Osteocyte (in vitro differentiated cells): ENCODE data around the gene PLXNA4. TPM values are rescaled to one million over a fixed set of nuclear protein-coding genes. Genes with fewer than 3 reads are reported as not detected.

Experiments
- DNase-seq: peaks from one replicate; pipeline ENCODE4 v3.0.0; 2021; ENCODE audit warnings: mixed read lengths; ENCODE audit not compliant: unreplicated experiment; ENCODE audit errors: extremely low spot score
- H3K27ac Mint-ChIP-seq: one replicate; pipeline ENCODE4 v1.8.0; 2021; ENCODE audit warnings: mild to moderate bottlenecking, mixed read lengths; ENCODE audit not compliant: unreplicated experiment
- H3K27me3 Mint-ChIP-seq: one replicate; pipeline ENCODE4 v1.8.0; 2021; ENCODE audit warnings: mixed read lengths; ENCODE audit not compliant: unreplicated experiment
- H3K36me3 Mint-ChIP-seq: one replicate; pipeline ENCODE4 v1.8.0; 2021; ENCODE audit warnings: mixed read lengths; ENCODE audit not compliant: unreplicated experiment
- H3K4me1 Mint-ChIP-seq: one replicate; pipeline ENCODE4 v1.8.0; 2021; ENCODE audit warnings: mixed read lengths; ENCODE audit not compliant: unreplicated experiment
- H3K4me3 Mint-ChIP-seq: one replicate; pipeline ENCODE4 v1.8.0; 2021; ENCODE audit warnings: mild to moderate bottlenecking, moderate library complexity, mixed read lengths; ENCODE audit not compliant: unreplicated experiment
- H3K9me3 Mint-ChIP-seq: one replicate; pipeline ENCODE4 v1.8.0; 2021; ENCODE audit warnings: mixed read lengths; ENCODE audit not compliant: unreplicated experiment
- CTCF ChIP-seq: fragments of 200-600 bp; sonication (generic); IDR thresholded peaks from 2 replicates; pipeline ENCODE4 v1.5.0; 2021; ENCODE audit warnings: antibody characterized with exemption, mild to moderate bottlenecking, moderate library complexity
- total RNA-seq: library from RNA; stranded (reverse); gene quantifications from 2 replicates; pipeline ENCODE4 v1.2.1, GENCODE V29; 2021

Gene PLXNA4
- total RNA-seq, 1 donor from 2014 or later: 59.0 TPM

- H3K4me3 Mint-ChIP-seq: no peak overlapping the region
- H3K4me1 Mint-ChIP-seq: peaks cover 47% of the 10 kb centered on the region
- H3K27ac Mint-ChIP-seq: no peak overlapping the region
- no peak for DNase-seq
- H3K27me3 Mint-ChIP-seq: no peaks in the 10 kb centered on the region
- H3K36me3 Mint-ChIP-seq: peaks cover 11% of the 10 kb centered on the region
- TF ChIP-seq CTCF: no peak
- H3K9me3 Mint-ChIP-seq: peaks cover 4% of the 10 kb centered on the region
Observed at GRCh38 chr7:132290021-132290420, 286.2 kb downstream of the PLXNA4 start.

- no peak for DNase-seq
- H3K4me3 Mint-ChIP-seq: no peak overlapping the region
- H3K36me3 Mint-ChIP-seq: peaks cover 3% of the 10 kb centered on the region
- no peak for TF ChIP-seq CTCF
- H3K27me3 Mint-ChIP-seq: no peaks in the 10 kb centered on the region
- no peak overlapping the region for H3K27ac Mint-ChIP-seq
- H3K9me3 Mint-ChIP-seq: no peaks in the 10 kb centered on the region
- H3K4me1 Mint-ChIP-seq: peaks cover 21% of the 10 kb centered on the region
Observed at GRCh38 chr7:132286836-132287235, 289.4 kb downstream of the PLXNA4 start.

- H3K9me3 Mint-ChIP-seq: no peaks in the 10 kb centered on the region
- no peaks in the 10 kb centered on the region for H3K27me3 Mint-ChIP-seq
- no peak overlapping the region for H3K27ac Mint-ChIP-seq
- DNase-seq: no peak
- TF ChIP-seq CTCF: no peak
- H3K4me1 Mint-ChIP-seq: peaks cover 56% of the 10 kb centered on the region
- no peak overlapping the region for H3K4me3 Mint-ChIP-seq
- H3K36me3 Mint-ChIP-seq: no peaks in the 10 kb centered on the region
Observed at GRCh38 chr7:132280335-132280734, 295.9 kb downstream of the PLXNA4 start.

- H3K4me3 Mint-ChIP-seq: no peak overlapping the region
- DNase-seq: no peak
- peaks cover 58% of the 10 kb centered on the region for H3K4me1 Mint-ChIP-seq
- H3K27me3 Mint-ChIP-seq: no peaks in the 10 kb centered on the region
- no peaks in the 10 kb centered on the region for H3K9me3 Mint-ChIP-seq
- TF ChIP-seq CTCF: no peak
- peak overlapping the region; percentile 27 for H3K27ac Mint-ChIP-seq
- no peaks in the 10 kb centered on the region for H3K36me3 Mint-ChIP-seq
Observed at GRCh38 chr7:132279718-132280117, 296.6 kb downstream of the PLXNA4 start.

DNA sequence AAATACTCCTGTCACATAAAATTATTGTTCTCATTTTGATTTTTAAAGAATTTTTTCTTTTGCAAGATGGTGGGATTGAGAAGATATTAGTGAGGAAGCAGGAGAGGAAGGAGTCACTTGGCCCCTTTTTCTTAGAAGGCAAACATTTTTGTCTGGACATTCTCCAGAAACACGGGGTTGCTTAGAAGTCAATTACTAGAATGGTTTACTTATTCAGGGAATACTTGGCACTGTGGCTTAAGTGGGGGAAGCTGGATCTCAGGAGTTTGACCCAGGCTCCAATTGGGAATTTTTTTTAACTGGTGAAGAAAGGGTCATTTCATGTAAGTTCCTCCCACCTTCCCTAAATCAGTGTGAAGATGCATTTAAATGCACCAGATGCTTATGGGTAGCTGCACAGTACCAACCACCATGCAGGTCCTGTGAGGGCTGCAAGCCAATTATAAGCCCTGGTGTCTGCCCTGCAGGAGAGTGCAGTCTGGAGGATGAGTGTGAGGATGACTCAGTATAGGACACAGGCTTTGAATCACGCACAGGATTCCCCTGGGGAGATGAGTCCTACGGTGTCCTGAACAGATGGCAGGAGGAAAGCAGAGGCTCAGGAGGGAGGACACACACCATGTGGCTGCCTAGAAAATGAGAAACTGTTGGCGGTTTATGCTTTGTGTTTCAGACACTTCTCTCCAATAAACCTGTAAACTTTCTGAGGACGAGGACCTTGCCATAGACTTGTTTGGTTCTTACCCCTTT, 299.1 kb downstream of the PLXNA4 start:
- Mint-ChIP-seq H3K36me3 (no peaks in the 10 kb centered on the region), H3K9me3 (no peaks in the 10 kb centered on the region), H3K27me3 (no peaks in the 10 kb centered on the region), H3K4me3 (no peak overlapping the region), H3K27ac (no peak overlapping the region), H3K4me1 (peaks cover 58% of the 10 kb centered on the region)
- DNase-seq: no peak
- TF ChIP-seq CTCF: no peak
